IgD-negative memory B cell (primary cell): Measurements from ENCODE around the gene UBE2E2. TPM values are rescaled to one million over a fixed set of nuclear protein-coding genes. Genes with fewer than 3 reads are reported as not detected.

Source experiments
- H3K27ac Mint-ChIP-seq, 3 donors: one replicate each; pipeline ENCODE4 v1.8.0; 2020 to 2022; ENCODE audit warnings: mild to moderate bottlenecking in 3 of 3, mixed read lengths in 3 of 3, moderate library complexity in 1 of 3
- H3K27me3 Mint-ChIP-seq: one replicate; pipeline ENCODE4 v1.8.0; 2021; ENCODE audit warnings: mixed read lengths
- H3K36me3 Mint-ChIP-seq: one replicate; pipeline ENCODE4 v1.8.0; 2020; ENCODE audit warnings: mild to moderate bottlenecking, mixed read lengths
- H3K4me1 Mint-ChIP-seq, 3 donors: one replicate each; pipeline ENCODE4 v1.8.0; 2020 to 2022; ENCODE audit warnings: mixed read lengths in 3 of 3, mild to moderate bottlenecking in 1 of 3
- H3K4me3 Mint-ChIP-seq, 4 donors: one replicate each; pipeline ENCODE4 v1.8.0; 2020 to 2022; ENCODE audit warnings: mild to moderate bottlenecking in 4 of 4, mixed read lengths in 4 of 4, moderate library complexity in 3 of 4
- H3K9me3 Mint-ChIP-seq, 3 donors: one replicate each; pipeline ENCODE4 v1.8.0; 2020 to 2021; ENCODE audit warnings: mixed read lengths in 3 of 3, mild to moderate bottlenecking in 1 of 3
- polyA plus RNA-seq: library from polyadenylated mRNA; unstranded; fragments of 300-500 nt; fragmentation: Illumina TruSeq; gene quantifications from one replicate; pipeline ENCODE4 v1.2.3, GENCODE V29; 2021

UBE2E2 gene
- polyA plus RNA-seq, 1 donor from 2014 or later = 59.8 TPM

GRCh38 chr3:23624305-23624704 is 421.2 kb downstream of the UBE2E2 start:
- Mint-ChIP-seq H3K4me1 (no peaks in the 10 kb centered on the region), H3K4me3 (no peak overlapping the region), H3K27ac (no peak overlapping the region), H3K36me3 (peaks cover 1% of the 10 kb centered on the region), H3K27me3 (no peaks in the 10 kb centered on the region), H3K9me3 (peaks cover 0 to 19% (median 2%) of the 10 kb centered on the region in 3 donors)

GRCh38 chr3:23626442-23626841 is 423.3 kb downstream of the UBE2E2 start:
- Mint-ChIP-seq H3K27ac (peak overlapping the region in 1 of 3 donors; percentile 0), H3K9me3 (peaks cover 0 to 19% (median 0%) of the 10 kb centered on the region in 3 donors), H3K27me3 (no peaks in the 10 kb centered on the region), H3K36me3 (no peaks in the 10 kb centered on the region), H3K4me3 (no peak overlapping the region), H3K4me1 (no peaks in the 10 kb centered on the region)

DNA sequence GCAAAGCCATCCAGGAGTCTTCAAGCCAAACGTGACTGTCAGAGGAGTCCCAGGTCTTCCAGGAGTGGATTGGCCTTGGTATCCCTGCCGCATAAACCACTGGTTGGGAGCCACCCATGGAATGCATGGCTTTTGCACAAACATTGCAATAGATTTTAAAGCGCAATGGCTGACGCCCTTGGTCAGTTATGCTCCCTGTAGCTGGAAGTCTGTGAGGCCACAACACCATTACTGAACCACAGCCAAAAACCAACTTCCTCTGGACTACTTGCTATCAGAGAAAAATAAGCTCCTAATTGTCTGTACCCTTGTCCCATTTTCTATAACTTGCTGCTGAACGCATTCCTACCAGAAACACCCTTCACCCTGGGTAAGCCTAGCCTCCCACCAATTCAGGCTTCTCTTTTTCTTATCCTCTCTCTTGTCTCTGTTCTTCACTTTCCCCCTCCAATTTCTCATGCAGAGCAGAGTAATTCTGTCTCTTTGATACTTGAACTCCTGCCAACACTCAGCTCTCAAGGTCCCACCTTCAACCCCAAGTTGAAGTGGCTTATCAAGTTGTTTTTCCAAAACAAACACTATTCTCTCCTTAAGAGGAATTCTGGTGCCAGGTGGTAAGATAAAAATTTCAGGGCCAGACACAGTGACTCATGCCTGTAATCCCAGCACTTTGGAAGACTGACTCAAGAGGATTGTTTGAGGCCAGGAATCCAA is 426.2 kb downstream of the UBE2E2 start:
- no peaks in the 10 kb centered on the region for H3K27me3 Mint-ChIP-seq
- no peak overlapping the region for H3K4me3 Mint-ChIP-seq
- H3K9me3 Mint-ChIP-seq = peaks cover 0 to 13% (median 0%) of the 10 kb centered on the region in 3 donors
- H3K36me3 Mint-ChIP-seq = no peaks in the 10 kb centered on the region
- peak overlapping the region in 1 of 3 donors; percentile 4 for H3K27ac Mint-ChIP-seq
- H3K4me1 Mint-ChIP-seq = no peaks in the 10 kb centered on the region

DNA sequence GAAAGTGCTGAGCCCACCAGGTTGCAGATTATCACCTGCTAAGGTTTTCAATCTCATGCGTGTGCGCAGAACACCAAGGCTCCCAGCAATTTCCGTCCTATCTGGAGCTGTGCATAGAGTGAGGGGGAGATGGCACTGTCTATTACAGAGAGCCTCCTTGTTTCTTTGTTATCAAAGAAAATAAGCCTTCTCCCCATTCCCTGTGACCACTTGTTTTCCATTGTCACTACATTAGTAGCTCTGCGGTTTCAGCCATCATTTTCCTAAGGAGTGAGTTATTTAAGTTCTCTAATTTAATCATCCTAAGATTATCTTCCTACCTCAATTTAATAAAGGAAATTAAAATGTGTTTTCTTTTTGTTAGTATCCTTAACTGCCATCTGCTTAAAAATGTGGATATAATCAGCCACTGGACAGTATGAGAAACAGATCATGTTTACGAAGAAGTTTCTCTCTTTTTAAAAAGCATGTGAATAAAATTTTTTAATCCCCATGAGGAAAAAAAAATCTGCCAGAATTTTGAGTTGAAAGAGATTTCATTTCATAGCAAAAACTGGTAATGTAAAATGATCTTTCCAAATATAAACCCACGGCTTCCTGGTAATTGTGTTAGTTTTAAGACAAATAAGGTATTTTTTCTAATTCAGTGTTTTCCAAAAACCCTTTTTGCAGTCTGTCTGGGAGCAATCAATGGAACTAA is 430.3 kb downstream of the UBE2E2 start:
- no peak overlapping the region for H3K27ac Mint-ChIP-seq
- peaks cover 2% of the 10 kb centered on the region for H3K27me3 Mint-ChIP-seq
- H3K36me3 Mint-ChIP-seq = peaks cover 2% of the 10 kb centered on the region
- no peak overlapping the region for H3K4me3 Mint-ChIP-seq
- H3K9me3 Mint-ChIP-seq = no peaks in the 10 kb centered on the region
- peaks cover 0 to 6% (median 2%) of the 10 kb centered on the region in 3 donors for H3K4me1 Mint-ChIP-seq

DNA sequence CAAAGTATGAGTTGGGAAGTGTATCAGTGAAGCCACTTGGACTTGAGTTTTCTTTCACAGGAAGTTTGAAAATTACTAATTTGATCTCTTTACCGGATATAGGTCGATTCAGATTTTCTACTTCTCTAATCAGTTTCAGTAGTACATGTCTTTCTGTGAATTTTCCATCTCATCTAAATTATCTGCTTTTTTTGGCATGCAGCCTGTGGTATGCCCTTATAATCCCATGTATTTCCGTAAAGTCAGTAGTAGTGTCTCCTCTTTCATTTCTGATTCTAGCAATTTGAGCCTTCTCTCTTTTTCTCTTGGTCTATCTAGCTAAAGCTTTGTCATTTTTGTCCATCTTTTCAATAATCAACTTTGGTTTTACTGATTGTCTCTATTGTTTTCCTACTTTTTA is 434.2 kb downstream of the UBE2E2 start:
- Mint-ChIP-seq H3K9me3 (no peaks in the 10 kb centered on the region), H3K4me3 (peak overlapping the region in 1 of 4 donors; percentile 14), H3K27ac (no peak overlapping the region), H3K36me3 (peaks cover 2% of the 10 kb centered on the region), H3K4me1 (peaks cover 0 to 6% (median 2%) of the 10 kb centered on the region in 3 donors), H3K27me3 (peaks cover 2% of the 10 kb centered on the region)

GRCh38 chr3:23640471-23641146 is 437.5 kb downstream of the UBE2E2 start:
- no peak overlapping the region for H3K4me3 Mint-ChIP-seq
- peaks cover 2% of the 10 kb centered on the region for H3K36me3 Mint-ChIP-seq
- H3K27me3 Mint-ChIP-seq = peaks cover 2% of the 10 kb centered on the region
- H3K27ac Mint-ChIP-seq = no peak overlapping the region
- no peaks in the 10 kb centered on the region for H3K9me3 Mint-ChIP-seq
- H3K4me1 Mint-ChIP-seq = peaks cover 0 to 6% (median 2%) of the 10 kb centered on the region in 3 donors
